ENCODE data around the gene GBP6. TPM values are rescaled to one million over a fixed set of nuclear protein-coding genes. Genes with fewer than 3 reads are reported as not detected.

Gene GBP6
- total RNA-seq, 1 experiment from 2014 or later, result not detected

DNA sequence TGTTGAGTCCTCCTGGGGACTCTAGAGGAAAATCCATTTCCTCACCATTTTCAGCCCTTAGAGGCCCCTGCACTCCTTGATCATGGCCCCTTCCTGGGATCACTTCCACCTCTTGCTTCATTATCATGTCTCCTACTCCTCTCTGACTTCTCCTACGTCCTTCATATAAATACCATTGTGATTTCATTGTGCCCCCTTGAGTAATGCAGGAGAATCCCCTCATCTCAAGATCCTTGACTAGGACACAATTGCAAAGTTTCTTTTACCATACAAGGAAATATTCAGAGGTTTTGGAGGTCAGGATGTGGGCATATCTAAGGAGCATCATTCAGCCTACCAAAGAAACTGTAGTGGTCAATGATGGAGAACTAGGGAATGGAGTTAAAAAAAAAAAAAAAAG, 8.8 kb upstream of the GBP6 start:
- H3K27ac ChIP-seq (ENCODE audit: low read depth, low read length, poor library complexity, severe bottlenecking), result no peak overlapping the region
- no peaks in the 10 kb centered on the region for H3K36me3 ChIP-seq (ENCODE audit: insufficient read depth, low read length, poor library complexity, severe bottlenecking)
- no peak overlapping the region for H3K4me3 ChIP-seq (ENCODE audit: low read depth, low read length, poor library complexity, severe bottlenecking)
- intact Hi-C loops (cut with micrococcal nuclease; ENCODE audit: unreplicated experiment), result loop anchor here (5.0 kb wide), 2 partner anchors 102 to 373 kb away; no protein-coding TSS in a partner anchor
- H3K27me3 ChIP-seq (replicated peaks; ENCODE audit: insufficient read depth, low read depth, low read length, poor library complexity), result no peaks in the 10 kb centered on the region
- BruUV-seq (replicated peaks), result no TSS peak
- DNase-seq (ENCODE audit: low spot score), result no peak
- CTCF ChIA-PET, result no interaction called here
- POLR2A ChIA-PET (ENCODE audit: low non-redundant PET), result no interaction called here
- H3K4me1 ChIP-seq (ENCODE audit: insufficient read depth, low read length, poor library complexity, severe bottlenecking), result no peaks in the 10 kb centered on the region
- TF ChIP-seq, protein P1, sequence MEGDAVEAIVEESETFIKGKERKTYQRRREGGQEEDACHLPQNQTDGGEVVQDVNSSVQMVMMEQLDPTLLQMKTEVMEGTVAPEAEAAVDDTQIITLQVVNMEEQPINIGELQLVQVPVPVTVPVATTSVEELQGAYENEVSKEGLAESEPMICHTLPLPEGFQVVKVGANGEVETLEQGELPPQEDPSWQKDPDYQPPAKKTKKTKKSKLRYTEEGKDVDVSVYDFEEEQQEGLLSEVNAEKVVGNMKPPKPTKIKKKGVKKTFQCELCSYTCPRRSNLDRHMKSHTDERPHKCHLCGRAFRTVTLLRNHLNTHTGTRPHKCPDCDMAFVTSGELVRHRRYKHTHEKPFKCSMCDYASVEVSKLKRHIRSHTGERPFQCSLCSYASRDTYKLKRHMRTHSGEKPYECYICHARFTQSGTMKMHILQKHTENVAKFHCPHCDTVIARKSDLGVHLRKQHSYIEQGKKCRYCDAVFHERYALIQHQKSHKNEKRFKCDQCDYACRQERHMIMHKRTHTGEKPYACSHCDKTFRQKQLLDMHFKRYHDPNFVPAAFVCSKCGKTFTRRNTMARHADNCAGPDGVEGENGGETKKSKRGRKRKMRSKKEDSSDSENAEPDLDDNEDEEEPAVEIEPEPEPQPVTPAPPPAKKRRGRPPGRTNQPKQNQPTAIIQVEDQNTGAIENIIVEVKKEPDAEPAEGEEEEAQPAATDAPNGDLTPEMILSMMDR (conservative IDR thresholded peaks at IDR 0.05; ENCODE audit: low read depth, low read length), result no peak
- TF ChIP-seq EZH2 (IDR thresholded peaks at IDR 0.05; ENCODE audit: borderline replicate concordance, low read depth, low read length, poor library complexity, severe bottlenecking), result no peak
- no peaks in the 10 kb centered on the region for H3K9me3 ChIP-seq (ENCODE audit: low read depth, low read length, poor library complexity, severe bottlenecking)

DNA sequence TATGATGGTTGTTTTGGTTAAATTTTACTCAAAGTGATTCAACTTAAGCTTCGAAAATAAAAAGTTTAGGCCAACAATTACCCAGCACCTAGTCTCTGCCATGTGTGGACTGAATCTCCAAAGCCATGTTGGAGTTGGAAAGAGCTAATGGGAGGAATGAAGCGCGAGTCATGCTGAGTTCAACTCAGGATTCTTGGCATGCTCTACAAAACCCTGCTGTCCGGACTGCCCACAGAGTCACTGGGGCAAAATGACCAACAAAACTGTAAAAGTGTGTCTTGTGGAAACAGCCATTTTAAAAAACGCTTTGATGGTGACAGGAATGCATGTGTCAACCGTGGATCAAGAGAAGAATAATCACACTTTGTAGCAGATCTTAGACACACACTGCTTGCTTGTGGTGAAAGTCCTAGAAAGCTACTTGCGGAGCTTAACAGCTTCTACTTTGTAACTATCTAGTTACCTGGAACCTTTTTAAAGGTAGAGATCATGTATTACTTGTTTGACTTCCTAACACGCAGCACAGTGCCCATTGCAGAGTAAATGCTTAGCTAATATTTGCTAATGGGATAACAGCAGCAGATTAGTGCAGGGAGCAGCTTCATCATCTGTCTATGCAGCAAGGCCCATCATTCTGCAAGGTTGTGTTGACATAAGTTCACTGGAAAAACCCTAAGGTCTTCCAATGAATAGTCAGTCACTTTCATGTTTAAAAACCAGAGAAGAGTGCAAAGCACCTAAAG, 7.0 kb upstream of the GBP6 start:
- CTCF ChIA-PET, result interaction anchor here (1.5 kb wide), 1 partner anchor 271 kb away, joined by 8 read pairs; no protein-coding TSS in a partner anchor
- no peak for DNase-seq (ENCODE audit: low spot score)
- H3K4me3 ChIP-seq (ENCODE audit: low read depth, low read length, poor library complexity, severe bottlenecking), result no peak overlapping the region
- H3K36me3 ChIP-seq (ENCODE audit: insufficient read depth, low read length, poor library complexity, severe bottlenecking), result no peaks in the 10 kb centered on the region
- H3K27ac ChIP-seq (ENCODE audit: low read depth, low read length, poor library complexity, severe bottlenecking), result no peak overlapping the region
- TF ChIP-seq EZH2 (IDR thresholded peaks at IDR 0.05; ENCODE audit: borderline replicate concordance, low read depth, low read length, poor library complexity, severe bottlenecking), result no peak
- TF ChIP-seq, protein P1 (conservative IDR thresholded peaks at IDR 0.05; ENCODE audit: low read depth, low read length), result no peak
- BruUV-seq (replicated peaks), result no TSS peak
- H3K27me3 ChIP-seq (replicated peaks; ENCODE audit: insufficient read depth, low read depth, low read length, poor library complexity), result no peaks in the 10 kb centered on the region
- H3K4me1 ChIP-seq (ENCODE audit: insufficient read depth, low read length, poor library complexity, severe bottlenecking), result no peaks in the 10 kb centered on the region
- H3K9me3 ChIP-seq (ENCODE audit: low read depth, low read length, poor library complexity, severe bottlenecking), result no peaks in the 10 kb centered on the region
- POLR2A ChIA-PET (ENCODE audit: low non-redundant PET), result no interaction called here
- intact Hi-C loops (cut with micrococcal nuclease; ENCODE audit: unreplicated experiment), result loop anchor here (5.0 kb wide), 2 partner anchors 100 to 375 kb away; no protein-coding TSS in a partner anchor

DNA sequence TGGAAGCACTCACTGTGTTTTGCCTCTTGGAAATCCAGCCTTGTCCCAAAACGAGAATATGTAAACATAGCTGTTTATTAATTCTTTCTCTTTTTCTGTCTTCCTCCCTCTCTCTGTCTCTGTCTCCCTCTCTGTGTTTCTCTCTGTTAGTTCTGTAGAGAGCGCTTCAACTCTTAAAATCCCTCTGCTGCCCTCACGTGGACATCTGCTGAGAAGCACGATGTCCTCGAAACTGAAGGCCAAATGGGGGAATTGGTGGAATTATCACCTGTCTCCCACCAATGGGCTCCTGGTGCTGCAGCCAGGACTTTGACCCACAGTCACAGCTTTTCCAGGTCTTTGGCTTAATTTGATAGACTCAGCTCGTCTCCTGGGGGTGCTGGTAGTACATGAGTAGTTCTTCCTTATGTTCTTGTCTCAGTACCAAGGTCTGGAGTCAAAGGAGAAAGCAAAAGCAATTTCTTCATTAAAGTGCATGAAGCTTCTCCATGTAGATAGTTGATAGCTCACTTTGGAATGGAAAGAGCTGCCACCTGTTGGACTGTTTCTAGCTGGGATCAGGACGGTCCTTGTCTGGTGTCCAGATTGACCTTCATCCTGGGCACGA, 5.5 kb upstream of the GBP6 start:
- peak; percentile 80 for DNase-seq (ENCODE audit: low spot score)
- POLR2A ChIA-PET (ENCODE audit: low non-redundant PET), result no interaction called here
- Histone ChIP-seq H3K36me3 (ENCODE audit: insufficient read depth, low read length, poor library complexity, severe bottlenecking) (no peaks in the 10 kb centered on the region), H3K4me1 (ENCODE audit: insufficient read depth, low read length, poor library complexity, severe bottlenecking) (no peaks in the 10 kb centered on the region), H3K27ac (ENCODE audit: low read depth, low read length, poor library complexity, severe bottlenecking) (no peak overlapping the region), H3K27me3 (replicated peaks; ENCODE audit: insufficient read depth, low read depth, low read length, poor library complexity) (no peaks in the 10 kb centered on the region), H3K4me3 (ENCODE audit: low read depth, low read length, poor library complexity, severe bottlenecking) (no peak overlapping the region), H3K9me3 (ENCODE audit: low read depth, low read length, poor library complexity, severe bottlenecking) (no peaks in the 10 kb centered on the region)
- intact Hi-C loops (cut with micrococcal nuclease; ENCODE audit: unreplicated experiment), result loop anchor here (1.0 to 5.0 kb wide), 4 partner anchors 99 to 376 kb away; no protein-coding TSS in a partner anchor
- CTCF ChIA-PET, result interaction anchor here (1.9 kb wide), 1 partner anchor 273 kb away, joined by 8 read pairs; no protein-coding TSS in a partner anchor
- BruUV-seq (replicated peaks), result no TSS peak
- TF ChIP-seq, protein P1 (conservative IDR thresholded peaks at IDR 0.05; ENCODE audit: low read depth, low read length), result peak; percentile 85
- no peak for TF ChIP-seq EZH2 (IDR thresholded peaks at IDR 0.05; ENCODE audit: borderline replicate concordance, low read depth, low read length, poor library complexity, severe bottlenecking)

Measured in A673 (cell line).